Daoy (cell line): ENCODE data around the gene FILIP1L. TPM values are rescaled to one million over a fixed set of nuclear protein-coding genes. Genes with fewer than 3 reads are reported as not detected.

Experiments used
- DNase-seq: peaks from one replicate; pipeline ENCODE4 v3.0.0-alpha.2; 2015; ENCODE audit warnings: low read depth
- total RNA-seq: library from RNA; depleted of rRNA; stranded (reverse); fragments of >200 nt; shearing (Covaris generic); gene quantifications from 2 replicates; pipeline ENCODE4 v1.2.3, GENCODE V29; 2014

Gene FILIP1L
- total RNA-seq, 1 experiment from 2014 or later: 26.5 TPM

- peak; percentile 48 for DNase-seq
These were observed 246.0 kb downstream of the FILIP1L start for GRCh38 chr3:99868311-99868646.

DNA sequence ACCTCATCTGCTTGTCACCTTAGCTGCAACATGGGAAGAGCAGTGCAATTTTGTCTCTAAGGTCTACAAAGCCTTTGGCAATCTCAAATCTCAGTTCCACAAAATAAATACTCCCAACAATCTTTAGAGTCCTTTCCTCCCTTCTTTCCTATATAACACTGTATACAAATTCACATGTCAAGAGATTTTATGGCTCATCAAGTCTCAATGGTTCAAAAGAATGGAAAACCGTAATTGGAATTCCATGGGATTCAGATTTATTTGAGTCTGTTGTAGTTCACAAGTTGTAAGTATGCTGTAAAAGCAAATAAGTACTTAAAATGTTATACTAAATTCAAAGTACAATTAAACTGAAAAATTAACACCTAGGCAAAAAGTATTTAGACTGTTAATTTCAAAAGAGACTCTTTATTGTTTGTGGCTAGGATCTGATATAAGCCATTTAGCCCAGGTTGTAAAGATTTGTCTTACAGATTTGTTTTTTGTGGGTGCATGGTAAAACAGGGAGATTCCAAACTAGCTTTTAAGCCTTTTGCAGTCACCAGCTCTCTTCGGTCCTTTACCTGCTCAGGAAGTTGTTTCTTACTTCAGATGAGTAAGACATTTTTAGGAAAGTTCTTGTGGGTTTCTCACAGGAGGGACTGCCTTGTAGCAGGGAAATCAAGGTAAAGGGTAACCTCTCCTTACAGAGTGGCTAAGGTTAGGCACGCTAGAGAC, 246.5 kb downstream of the FILIP1L start:
- DNase-seq: no peak

GRCh38 chr3:99866261-99866761, 248.0 kb downstream of the FILIP1L start:
- peak; percentile 47 for DNase-seq

- no peak for DNase-seq
These were observed 249.0 kb downstream of the FILIP1L start for GRCh38 chr3:99865321-99865720.

DNA sequence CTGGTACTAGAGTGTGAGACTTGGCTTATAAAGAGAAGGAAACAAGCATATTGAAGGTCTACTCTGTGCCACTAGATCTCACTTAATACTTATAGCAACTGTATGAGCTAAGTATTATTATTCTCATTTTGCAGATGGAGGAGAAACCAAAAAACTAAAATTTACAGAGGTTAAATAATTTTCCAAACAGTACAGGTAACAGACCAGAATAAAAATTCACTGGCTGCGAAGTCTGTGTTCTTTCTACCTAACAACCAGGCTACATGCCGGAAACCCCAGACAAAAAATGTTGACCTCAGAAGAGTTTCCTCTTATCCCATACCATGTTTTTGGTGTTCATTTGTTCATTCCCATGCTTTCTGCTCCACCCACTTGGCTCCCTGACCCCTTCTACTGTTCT, 250.0 kb downstream of the FILIP1L start:
- no peak for DNase-seq

- no peak for DNase-seq
These were observed 250.7 kb downstream of the FILIP1L start for GRCh38 chr3:99863588-99863987.

DNA sequence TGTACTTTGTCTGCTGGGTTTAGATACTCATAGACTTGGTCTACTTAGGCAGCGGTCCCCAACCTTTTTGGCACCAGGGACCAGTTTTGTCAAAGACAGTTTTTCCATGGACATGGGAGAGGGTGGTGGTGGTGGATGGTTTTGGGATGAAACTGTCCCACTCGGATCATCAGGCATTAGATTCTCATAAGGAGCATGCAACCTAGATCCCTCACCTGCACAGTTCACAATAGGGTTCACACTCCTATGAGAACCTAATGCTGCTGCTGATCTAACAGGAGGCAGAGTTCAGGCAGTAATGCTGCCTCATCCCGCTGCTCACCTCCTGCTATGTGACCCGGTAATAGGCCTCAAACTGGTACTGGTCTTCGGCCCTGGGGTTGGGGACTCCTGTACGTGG, 251.3 kb downstream of the FILIP1L start:
- no peak for DNase-seq

- no peak for DNase-seq
These were observed 252.1 kb downstream of the FILIP1L start for GRCh38 chr3:99862208-99862607.

DNA sequence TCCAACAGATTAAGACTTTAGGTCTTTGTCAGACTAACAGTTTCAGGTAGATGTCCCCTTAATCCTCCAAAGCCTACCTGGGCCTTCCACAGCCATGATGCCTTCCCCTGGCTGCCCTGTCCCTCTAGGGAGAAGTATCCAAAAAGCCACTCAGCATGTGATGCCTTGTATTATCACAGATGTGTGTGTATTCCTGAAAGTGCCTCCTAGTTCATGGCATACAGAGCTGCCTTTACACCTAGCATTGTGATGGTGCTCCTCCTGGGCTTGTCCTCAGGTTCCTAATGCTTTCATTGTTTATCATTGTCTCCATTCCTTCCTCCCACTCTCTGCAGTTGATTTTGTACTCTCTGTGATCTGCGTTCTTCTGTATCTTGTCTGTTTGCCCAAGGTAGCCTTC, 253.1 kb downstream of the FILIP1L start:
- DNase-seq: no peak

DNA sequence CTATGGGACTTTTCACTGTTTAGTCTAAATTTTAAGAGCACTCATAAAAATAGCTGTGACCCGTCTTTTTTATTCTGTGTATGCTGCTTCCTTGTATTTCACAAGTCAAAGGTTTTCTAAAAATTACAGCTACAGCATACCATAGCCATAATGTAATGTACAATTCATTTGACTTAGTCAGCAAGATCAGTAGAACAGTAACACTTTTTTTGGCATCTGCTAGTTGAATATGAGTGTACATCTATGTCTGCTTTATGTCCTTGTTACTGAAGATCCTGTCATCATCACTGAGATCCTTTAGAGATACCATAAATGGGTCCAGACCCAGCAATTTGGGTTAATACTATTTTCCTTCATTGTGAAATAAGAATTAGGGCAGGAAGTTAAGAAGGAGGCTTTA, 254.5 kb downstream of the FILIP1L start:
- peak; percentile 32 for DNase-seq

DNA sequence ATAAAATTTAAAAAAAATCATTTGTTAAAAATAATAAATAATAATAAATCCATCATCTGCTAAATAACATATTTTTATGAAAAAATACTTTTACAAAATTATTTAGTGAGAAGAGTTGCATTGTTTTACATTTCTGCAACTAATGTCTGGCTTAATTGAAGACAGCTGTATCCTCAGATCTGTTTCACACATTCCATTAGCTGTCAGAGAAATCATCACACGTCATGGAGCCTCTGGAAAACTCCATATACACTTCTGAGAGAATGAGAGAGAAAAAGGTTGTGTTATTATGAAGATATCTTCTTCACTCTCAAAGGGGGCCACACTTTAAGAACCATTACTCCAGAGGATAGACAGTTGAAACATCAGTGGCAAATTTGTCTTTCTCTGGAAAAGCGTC, 255.8 kb downstream of the FILIP1L start:
- no peak for DNase-seq

GRCh38 chr3:99857278-99857677, 257.0 kb downstream of the FILIP1L start:
- no peak for DNase-seq

DNA sequence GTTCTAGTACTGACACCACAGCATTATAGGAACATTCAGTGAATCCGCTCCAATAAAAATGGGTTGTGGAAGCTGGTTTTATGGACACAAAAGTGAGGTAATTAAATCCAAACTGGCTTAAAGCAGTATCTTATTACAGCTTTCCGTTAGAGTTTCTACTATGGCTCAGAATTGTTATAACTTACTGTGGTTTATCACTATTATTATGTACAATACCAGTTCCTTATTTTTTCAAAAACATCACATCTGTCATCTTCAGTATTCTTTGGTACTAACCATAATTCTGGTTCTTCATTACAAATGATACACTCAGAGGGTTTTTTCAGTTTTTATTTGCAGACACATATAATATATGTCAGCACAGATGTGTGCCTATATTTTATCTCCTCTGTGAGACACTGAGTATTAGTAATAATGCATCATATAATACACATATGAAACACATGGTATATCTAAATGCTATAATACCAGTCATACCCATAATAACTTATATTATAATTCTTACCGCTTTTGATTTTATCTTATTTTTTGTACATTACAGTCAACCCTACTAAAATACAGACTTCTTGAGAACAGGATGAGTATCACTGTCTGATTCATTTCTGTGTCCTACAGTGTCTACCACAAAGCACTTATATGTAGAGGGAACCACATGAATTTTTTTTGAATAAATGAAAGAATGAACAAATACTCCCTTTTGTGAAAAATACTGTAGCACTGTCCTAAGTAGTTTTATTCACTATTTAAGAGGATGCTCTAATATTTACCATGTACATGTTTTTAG, 257.7 kb downstream of the FILIP1L start:
- no peak for DNase-seq

DNA sequence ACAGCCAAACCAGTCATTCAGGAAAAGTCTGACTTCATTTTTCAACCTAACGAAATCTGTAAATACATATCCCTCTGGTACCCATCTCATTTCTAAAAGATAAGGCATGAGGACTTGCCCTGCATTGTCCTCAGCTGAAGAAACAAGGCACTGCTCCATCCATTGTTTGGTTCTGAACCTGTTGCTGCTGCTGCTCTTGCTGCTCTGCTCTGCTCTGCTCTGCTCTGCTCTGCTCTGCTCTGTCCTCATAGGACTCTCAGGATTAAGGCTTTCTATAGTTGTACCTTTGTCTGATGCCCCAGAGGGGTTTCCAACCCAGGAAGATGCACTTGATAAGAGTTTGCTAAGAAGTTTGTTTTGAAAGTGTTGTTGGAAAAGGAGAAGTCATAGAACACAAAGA, 258.4 kb downstream of the FILIP1L start:
- DNase-seq: no peak

GRCh38 chr3:99854756-99855298, 259.5 kb downstream of the FILIP1L start:
- no peak for DNase-seq

DNA sequence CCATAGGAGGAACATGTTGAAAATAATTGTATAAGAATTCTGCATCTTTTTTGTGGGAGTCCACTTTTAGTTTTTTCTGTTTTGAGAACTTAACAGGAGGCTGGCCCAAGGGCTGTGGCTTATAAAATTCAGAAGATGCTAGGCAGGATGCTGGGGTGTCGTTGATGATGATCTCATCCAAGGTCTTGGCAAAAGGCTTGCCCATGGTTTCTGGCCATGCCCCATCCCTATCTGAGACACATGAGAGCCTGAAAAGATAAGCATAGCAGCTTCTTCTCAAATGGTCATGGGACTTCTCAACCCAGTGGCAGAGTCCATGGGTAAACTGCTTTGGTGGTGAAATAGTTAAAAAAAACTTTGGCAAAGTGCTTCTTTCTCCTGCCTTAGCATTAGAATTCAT, 261.4 kb downstream of the FILIP1L start:
- no peak for DNase-seq

DNA sequence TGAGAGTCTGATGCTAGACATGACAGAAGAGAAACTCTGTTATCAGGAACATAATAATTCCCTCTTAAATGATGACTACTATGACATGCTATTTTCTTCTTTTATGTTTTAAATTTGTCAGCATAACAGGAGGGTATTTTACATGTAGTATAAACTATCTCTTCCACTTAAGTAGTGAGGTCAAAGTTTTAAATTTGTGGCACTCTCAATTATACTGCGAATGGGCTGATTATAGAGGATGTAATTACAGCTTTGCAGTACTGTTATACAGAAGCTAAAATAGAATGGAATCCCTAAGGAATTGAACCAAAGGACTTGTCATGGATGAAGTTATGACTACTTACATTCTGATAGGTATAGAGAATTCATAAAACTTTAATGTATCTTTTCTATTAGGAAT, 262.3 kb downstream of the FILIP1L start:
- DNase-seq: no peak

- no peak for DNase-seq
These were observed 263.7 kb downstream of the FILIP1L start for GRCh38 chr3:99850608-99851007.

GRCh38 chr3:99848433-99848832, 265.9 kb downstream of the FILIP1L start:
- DNase-seq: no peak

DNA sequence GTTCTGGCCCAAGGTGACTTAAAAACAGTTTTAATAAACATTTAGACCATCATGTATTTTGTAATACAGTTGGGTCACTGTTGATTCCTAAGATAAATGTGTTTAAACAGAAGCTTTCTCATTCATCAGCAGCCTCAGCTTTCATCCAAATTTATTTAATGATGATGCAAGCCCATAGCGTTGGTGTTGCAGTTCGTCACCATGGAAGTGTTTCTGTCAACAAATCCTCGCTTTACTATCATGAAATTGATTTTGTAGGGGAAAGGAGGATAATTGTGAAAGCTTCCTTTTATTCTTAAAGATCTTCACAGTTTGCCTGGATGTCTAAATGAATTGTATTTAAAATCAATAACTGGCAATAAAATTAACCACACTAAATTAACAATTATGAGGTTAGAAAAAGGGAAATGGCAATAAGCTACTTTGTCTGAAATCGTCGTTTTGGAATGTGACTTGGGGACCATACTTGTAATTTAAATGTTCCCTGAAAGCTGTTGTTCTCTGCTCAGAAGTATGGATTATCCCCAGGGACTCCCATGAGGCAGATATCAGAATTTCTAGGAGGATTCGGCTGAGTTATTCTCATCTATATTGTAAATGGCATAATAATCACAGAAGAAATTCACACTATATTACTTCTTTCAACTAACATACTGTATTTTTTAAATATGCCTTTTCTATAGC, 267.7 kb downstream of the FILIP1L start:
- peak; percentile 36 for DNase-seq

- DNase-seq: no peak
These were observed 268.3 kb downstream of the FILIP1L start for GRCh38 chr3:99845999-99846398.

GRCh38 chr3:99845331-99845730, 269.0 kb downstream of the FILIP1L start:
- DNase-seq: no peak
